Ascending aorta (tissue), 2 donors: Measurements from ENCODE around the gene CAMTA1. TPM values are rescaled to one million over a fixed set of nuclear protein-coding genes. Genes with fewer than 3 reads are reported as not detected.

Experiments used
- DNase-seq, 2 donors: peaks; one replicate each; pipeline ENCODE4 v3.0.0-alpha.2; 2019; ENCODE audit warnings: low spot score in 2 of 2
- H3K27ac ChIP-seq, 2 donors: fragments of 200-600 bp; sonication (generic); one replicate each; pipeline ENCODE4 v1.5.1; 2016 to 2017; ENCODE audit warnings: mild to moderate bottlenecking in 1 of 2
- H3K27me3 ChIP-seq: fragments of 200-600 bp; sonication (generic); one replicate; pipeline ENCODE4 v1.5.1; 2017
- H3K36me3 ChIP-seq, 2 donors: fragments of 200-600 bp; sonication (generic); one replicate each; pipeline ENCODE4 v1.5.1; 2016
- H3K4me1 ChIP-seq, 2 donors: fragments of 200-600 bp; sonication (generic); one replicate each; pipeline ENCODE4 v1.5.1; 2016 to 2017; ENCODE audit warnings: mild to moderate bottlenecking in 1 of 2
- H3K4me3 ChIP-seq, 2 donors: fragments of 200-600 bp; sonication (generic); one replicate each; pipeline ENCODE4 v1.5.1; 2016 to 2017; ENCODE audit warnings: mild to moderate bottlenecking in 1 of 2
- H3K9me3 ChIP-seq, 2 donors: fragments of 200-600 bp; sonication (generic); one replicate each; pipeline ENCODE4 v1.5.1; 2016
- intact Hi-C: fragments of 100-400 bp; cut with DNase I; formaldehyde crosslinking; loops from one replicate; pipeline ENCODE4 v1.15.1; 2023
- total RNA-seq: library from RNA; depleted of rRNA; stranded (reverse); fragments of >200 nt; gene quantifications from one replicate; pipeline ENCODE4 v1.1.0, GENCODE V29; 2016
- TF ChIP-seq, protein P1 (sequence below), 3 experiments: fragments of 200-600 bp in 2 of 3; fragments of 450-650 bp in 1 of 3; sonication (generic) in 2 of 3; IDR thresholded peaks; one replicate each; pipeline ENCODE4 v1.5.1; 2016 to 2019; ENCODE audit warnings: antibody characterized with exemption in 3 of 3, mild to moderate bottlenecking in 1 of 3, moderate library complexity in 1 of 3

The CAMTA1 gene
- total RNA-seq, 1 donor from 2014 or later: 53.3 TPM

DNA sequence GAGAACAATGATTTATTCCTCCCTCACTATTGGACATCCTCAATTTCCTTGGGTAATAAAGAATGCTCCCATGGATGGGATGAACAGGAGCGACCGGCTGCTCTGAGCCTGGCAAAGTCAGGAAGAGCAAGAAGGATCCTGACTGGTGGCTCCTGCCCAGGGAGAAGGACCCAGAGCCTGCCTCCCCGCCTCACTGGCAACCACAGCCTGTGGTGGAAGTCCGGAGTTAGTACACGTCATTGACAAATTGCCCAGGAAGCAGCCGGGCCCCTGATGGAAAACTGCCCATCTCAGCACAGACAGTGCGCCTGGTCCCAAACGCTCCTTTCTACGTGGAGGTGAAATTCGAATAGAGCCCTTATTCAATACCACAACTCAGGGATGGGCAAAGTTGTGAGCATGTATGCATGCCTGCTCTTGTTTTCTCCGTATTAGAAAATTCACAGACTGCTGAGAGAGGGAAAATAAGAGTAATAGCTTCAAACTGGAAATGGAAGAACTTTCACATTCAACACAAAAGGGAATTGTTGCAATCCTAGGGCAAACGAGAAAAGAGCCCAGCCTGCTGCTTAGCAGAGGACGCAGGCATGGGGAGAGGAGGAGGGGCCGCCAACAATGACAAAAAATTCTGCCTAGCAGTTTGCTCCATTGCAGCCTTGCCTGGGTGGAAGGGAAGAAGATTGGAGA lies 588.8 kb downstream of the CAMTA1 start:
- no peak overlapping the region for H3K4me3 ChIP-seq
- peak in 1 of 2 donors; percentile 53 for DNase-seq
- intact Hi-C loops: no loop called here

DNA sequence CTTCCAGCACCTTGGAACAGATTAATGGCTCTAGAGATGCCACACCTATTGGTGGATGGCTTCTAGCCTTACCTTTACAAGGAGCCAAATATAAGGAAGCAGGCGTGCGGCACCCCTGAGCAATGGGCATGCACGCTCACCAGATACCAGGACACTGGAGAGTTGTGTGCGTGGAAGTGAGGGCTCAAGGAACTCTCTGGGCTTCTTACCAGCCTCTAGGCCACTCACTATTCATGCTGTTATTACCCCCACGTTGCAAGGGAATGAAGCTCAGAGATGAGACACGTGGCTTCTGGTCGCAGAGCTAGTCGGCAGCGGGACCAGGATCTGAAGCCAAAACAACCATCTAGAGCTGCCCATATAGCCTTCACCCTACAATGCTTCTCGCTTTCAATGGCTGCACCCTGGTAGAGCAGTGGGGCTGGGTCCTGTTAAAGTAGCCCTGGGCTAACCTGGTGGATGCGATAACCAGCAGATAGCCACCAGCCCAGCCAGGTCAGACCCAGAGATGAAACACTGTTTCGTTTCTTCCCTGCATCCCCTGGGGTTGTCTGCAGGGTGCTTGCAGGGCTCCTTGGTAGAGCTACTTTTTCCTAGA lies 589.4 kb downstream of the CAMTA1 start:
- no peaks in the 10 kb centered on the region for H3K36me3 ChIP-seq
- H3K27ac ChIP-seq: no peak overlapping the region
- TF ChIP-seq, protein P1, sequence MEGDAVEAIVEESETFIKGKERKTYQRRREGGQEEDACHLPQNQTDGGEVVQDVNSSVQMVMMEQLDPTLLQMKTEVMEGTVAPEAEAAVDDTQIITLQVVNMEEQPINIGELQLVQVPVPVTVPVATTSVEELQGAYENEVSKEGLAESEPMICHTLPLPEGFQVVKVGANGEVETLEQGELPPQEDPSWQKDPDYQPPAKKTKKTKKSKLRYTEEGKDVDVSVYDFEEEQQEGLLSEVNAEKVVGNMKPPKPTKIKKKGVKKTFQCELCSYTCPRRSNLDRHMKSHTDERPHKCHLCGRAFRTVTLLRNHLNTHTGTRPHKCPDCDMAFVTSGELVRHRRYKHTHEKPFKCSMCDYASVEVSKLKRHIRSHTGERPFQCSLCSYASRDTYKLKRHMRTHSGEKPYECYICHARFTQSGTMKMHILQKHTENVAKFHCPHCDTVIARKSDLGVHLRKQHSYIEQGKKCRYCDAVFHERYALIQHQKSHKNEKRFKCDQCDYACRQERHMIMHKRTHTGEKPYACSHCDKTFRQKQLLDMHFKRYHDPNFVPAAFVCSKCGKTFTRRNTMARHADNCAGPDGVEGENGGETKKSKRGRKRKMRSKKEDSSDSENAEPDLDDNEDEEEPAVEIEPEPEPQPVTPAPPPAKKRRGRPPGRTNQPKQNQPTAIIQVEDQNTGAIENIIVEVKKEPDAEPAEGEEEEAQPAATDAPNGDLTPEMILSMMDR (IDR thresholded peaks at IDR 0.05): no peak
- intact Hi-C loops: no loop called here
- H3K9me3 ChIP-seq: no peaks in the 10 kb centered on the region
- H3K27me3 ChIP-seq: no peaks in the 10 kb centered on the region
- no peaks in the 10 kb centered on the region for H3K4me1 ChIP-seq
- peak in 1 of 2 donors; percentile 52 for DNase-seq
- no peak overlapping the region for H3K4me3 ChIP-seq

More for the DNA sequence above, 588.8 kb downstream of the CAMTA1 start:
- Histone ChIP-seq H3K4me1 (no peaks in the 10 kb centered on the region), H3K36me3 (no peaks in the 10 kb centered on the region), H3K27me3 (no peaks in the 10 kb centered on the region), H3K27ac (no peak overlapping the region), H3K9me3 (no peaks in the 10 kb centered on the region)
- TF ChIP-seq, protein P1 (IDR thresholded peaks at IDR 0.05): no peak

DNA sequence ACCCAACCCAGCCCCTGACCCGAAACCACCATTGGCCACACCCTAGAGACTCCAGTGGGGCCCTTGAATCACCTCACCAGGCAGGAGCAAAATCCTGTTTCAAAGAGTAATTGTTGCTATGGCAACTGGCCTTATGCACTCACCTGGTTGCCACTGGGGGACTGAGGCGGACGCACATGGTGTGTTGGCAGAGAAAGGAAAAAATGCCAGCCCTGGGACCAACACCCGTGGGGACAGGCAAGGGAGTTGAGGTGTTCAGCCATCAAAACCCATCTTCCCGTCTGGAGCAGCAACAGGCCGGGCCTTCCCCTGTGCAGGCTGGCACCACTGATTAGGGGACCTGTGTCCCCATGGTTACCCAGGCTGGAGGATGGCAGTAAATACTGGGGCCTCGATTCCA lies 590.1 kb downstream of the CAMTA1 start:
- no peak overlapping the region for H3K4me3 ChIP-seq

DNA sequence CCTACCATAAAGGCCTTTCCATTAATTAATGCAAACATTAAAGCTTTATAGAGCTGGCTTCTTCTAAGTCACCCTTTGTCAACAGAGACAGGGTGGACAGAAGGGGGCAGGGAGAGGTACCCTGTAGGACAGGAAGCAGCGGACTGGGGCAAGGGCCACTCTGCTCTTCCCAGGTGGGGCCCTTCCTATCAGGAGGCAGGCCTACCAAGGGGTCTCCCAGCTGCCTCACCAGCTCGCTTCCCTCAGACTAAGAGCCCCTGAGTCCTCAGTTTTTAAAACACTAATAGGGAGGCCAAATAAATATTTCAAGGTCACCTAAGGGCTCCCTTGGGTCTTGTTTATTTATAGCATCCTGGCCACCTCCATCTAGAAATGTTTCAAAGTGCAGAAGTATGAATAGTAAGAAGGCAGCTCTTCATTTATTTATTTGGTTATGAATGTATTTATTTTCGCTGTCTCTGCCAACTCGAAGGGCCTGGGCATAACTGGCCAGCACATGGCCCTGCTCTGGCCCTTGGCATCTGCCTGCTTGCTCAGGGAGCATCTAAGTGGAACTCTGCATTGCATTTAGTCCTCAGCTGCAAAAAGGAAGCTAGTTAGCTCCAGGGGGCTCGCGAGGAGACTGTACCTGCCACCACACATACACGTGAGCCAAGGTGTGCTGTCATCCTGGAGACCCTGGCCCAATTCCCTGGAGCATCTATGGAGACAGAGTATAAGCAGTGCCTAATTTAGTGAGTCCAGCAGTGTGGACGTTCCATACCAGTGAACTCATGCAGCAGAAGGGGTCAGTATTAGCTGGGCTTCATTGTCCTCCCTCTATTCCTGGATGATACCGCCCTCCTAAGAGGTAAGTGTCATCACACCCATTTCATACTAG lies 590.8 kb downstream of the CAMTA1 start:
- DNase-seq: peak in 1 of 2 donors; percentile 24
- TF ChIP-seq, protein P1 (IDR thresholded peaks at IDR 0.05): no peak
- no peaks in the 10 kb centered on the region for H3K4me1 ChIP-seq
- no peak overlapping the region for H3K4me3 ChIP-seq
- no peaks in the 10 kb centered on the region for H3K36me3 ChIP-seq
- H3K27ac ChIP-seq: no peak overlapping the region
- H3K9me3 ChIP-seq: no peaks in the 10 kb centered on the region
- H3K27me3 ChIP-seq: no peaks in the 10 kb centered on the region
- intact Hi-C loops: no loop called here

More for the DNA sequence above, 590.1 kb downstream of the CAMTA1 start:
- intact Hi-C loops: no loop called here
- H3K4me1 ChIP-seq: no peaks in the 10 kb centered on the region
- DNase-seq: peak in 1 of 2 donors; percentile 47
- no peaks in the 10 kb centered on the region for H3K27me3 ChIP-seq
- TF ChIP-seq, protein P1 (IDR thresholded peaks at IDR 0.05): no peak
- H3K9me3 ChIP-seq: no peaks in the 10 kb centered on the region
- H3K27ac ChIP-seq: no peak overlapping the region
- no peaks in the 10 kb centered on the region for H3K36me3 ChIP-seq

DNA sequence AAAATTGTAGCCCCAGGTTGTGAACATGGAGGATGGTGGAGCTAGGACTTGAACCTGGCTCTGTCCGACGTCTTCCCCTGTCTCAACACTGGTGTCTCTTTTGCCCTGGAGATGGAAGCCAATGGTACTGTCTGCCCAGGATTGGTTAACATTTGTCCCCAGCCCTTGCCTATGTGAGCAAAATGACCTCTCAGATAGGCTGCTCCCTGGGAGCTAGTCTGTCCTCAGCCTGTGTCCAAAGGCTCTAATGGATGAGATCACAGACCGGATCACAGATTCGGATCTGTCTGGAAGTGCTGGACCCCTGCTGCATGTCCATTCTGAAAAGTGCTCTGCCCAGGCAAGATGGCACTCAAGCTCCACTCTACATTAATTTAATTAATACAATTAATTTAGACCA lies 591.4 kb downstream of the CAMTA1 start:
- H3K4me1 ChIP-seq: no peaks in the 10 kb centered on the region
- H3K9me3 ChIP-seq: no peaks in the 10 kb centered on the region
- DNase-seq: peak in 1 of 2 donors; percentile 5
- no peak overlapping the region for H3K4me3 ChIP-seq
- intact Hi-C loops: no loop called here
- TF ChIP-seq, protein P1 (IDR thresholded peaks at IDR 0.05): no peak
- no peaks in the 10 kb centered on the region for H3K36me3 ChIP-seq
- H3K27ac ChIP-seq: no peak overlapping the region
- no peaks in the 10 kb centered on the region for H3K27me3 ChIP-seq
